Osteocyte (in vitro differentiated cells): Measurements from ENCODE around the gene NXPE2. TPM values are rescaled to one million over a fixed set of nuclear protein-coding genes. Genes with fewer than 3 reads are reported as not detected.

Experiments
- DNase-seq: peaks from one replicate; pipeline ENCODE4 v3.0.0; 2021; ENCODE audit warnings: mixed read lengths; ENCODE audit not compliant: unreplicated experiment; ENCODE audit errors: extremely low spot score
- H3K27ac Mint-ChIP-seq: one replicate; pipeline ENCODE4 v1.8.0; 2021; ENCODE audit warnings: mild to moderate bottlenecking, mixed read lengths; ENCODE audit not compliant: unreplicated experiment
- H3K27me3 Mint-ChIP-seq: one replicate; pipeline ENCODE4 v1.8.0; 2021; ENCODE audit warnings: mixed read lengths; ENCODE audit not compliant: unreplicated experiment
- H3K36me3 Mint-ChIP-seq: one replicate; pipeline ENCODE4 v1.8.0; 2021; ENCODE audit warnings: mixed read lengths; ENCODE audit not compliant: unreplicated experiment
- H3K4me1 Mint-ChIP-seq: one replicate; pipeline ENCODE4 v1.8.0; 2021; ENCODE audit warnings: mixed read lengths; ENCODE audit not compliant: unreplicated experiment
- H3K4me3 Mint-ChIP-seq: one replicate; pipeline ENCODE4 v1.8.0; 2021; ENCODE audit warnings: mild to moderate bottlenecking, moderate library complexity, mixed read lengths; ENCODE audit not compliant: unreplicated experiment
- H3K9me3 Mint-ChIP-seq: one replicate; pipeline ENCODE4 v1.8.0; 2021; ENCODE audit warnings: mixed read lengths; ENCODE audit not compliant: unreplicated experiment
- CTCF ChIP-seq: fragments of 200-600 bp; sonication (generic); IDR thresholded peaks from 2 replicates; pipeline ENCODE4 v1.5.0; 2021; ENCODE audit warnings: antibody characterized with exemption, mild to moderate bottlenecking, moderate library complexity
- total RNA-seq: library from RNA; stranded (reverse); gene quantifications from 2 replicates; pipeline ENCODE4 v1.2.1, GENCODE V29; 2021

The NXPE2 gene
- total RNA-seq, 1 donor from 2014 or later, result not detected

- TF ChIP-seq CTCF, result no peak
- H3K27ac Mint-ChIP-seq, result no peak overlapping the region
- H3K9me3 Mint-ChIP-seq, result peaks cover 19% of the 10 kb centered on the region
- H3K4me3 Mint-ChIP-seq, result no peak overlapping the region
- no peaks in the 10 kb centered on the region for H3K4me1 Mint-ChIP-seq
- no peak for DNase-seq
- peaks cover 1% of the 10 kb centered on the region for H3K27me3 Mint-ChIP-seq
- H3K36me3 Mint-ChIP-seq, result no peaks in the 10 kb centered on the region
These were observed 4.7 kb downstream of the NXPE2 start for GRCh38 chr11:114683007-114683406.

- no peak overlapping the region for H3K27ac Mint-ChIP-seq
- H3K4me3 Mint-ChIP-seq, result no peak overlapping the region
- no peak for TF ChIP-seq CTCF
- no peaks in the 10 kb centered on the region for H3K36me3 Mint-ChIP-seq
- peaks cover 4% of the 10 kb centered on the region for H3K27me3 Mint-ChIP-seq
- no peaks in the 10 kb centered on the region for H3K4me1 Mint-ChIP-seq
- peaks cover 19% of the 10 kb centered on the region for H3K9me3 Mint-ChIP-seq
- DNase-seq, result no peak
These were observed 6.3 kb downstream of the NXPE2 start for GRCh38 chr11:114684636-114685035.

GRCh38 chr11:114685097-114685496 lies 6.8 kb downstream of the NXPE2 start:
- TF ChIP-seq CTCF, result no peak
- no peaks in the 10 kb centered on the region for H3K36me3 Mint-ChIP-seq

GRCh38 chr11:114705280-114706024 lies 27.1 kb downstream of the NXPE2 start:
- Mint-ChIP-seq H3K4me1 (no peaks in the 10 kb centered on the region), H3K36me3 (no peaks in the 10 kb centered on the region), H3K27ac (no peak overlapping the region), H3K4me3 (no peak overlapping the region), H3K27me3 (no peaks in the 10 kb centered on the region), H3K9me3 (peaks cover 3% of the 10 kb centered on the region)
- TF ChIP-seq CTCF, result no peak
- DNase-seq, result no peak

More at GRCh38 chr11:114685097-114685496, 6.8 kb downstream of the NXPE2 start:
- no peak for DNase-seq
- no peak overlapping the region for H3K27ac Mint-ChIP-seq
- peaks cover 4% of the 10 kb centered on the region for H3K27me3 Mint-ChIP-seq
- peaks cover 19% of the 10 kb centered on the region for H3K9me3 Mint-ChIP-seq
- no peaks in the 10 kb centered on the region for H3K4me1 Mint-ChIP-seq
- H3K4me3 Mint-ChIP-seq, result no peak overlapping the region

- H3K27me3 Mint-ChIP-seq, result no peaks in the 10 kb centered on the region
- peaks cover 3% of the 10 kb centered on the region for H3K9me3 Mint-ChIP-seq
- no peaks in the 10 kb centered on the region for H3K36me3 Mint-ChIP-seq
- no peak for TF ChIP-seq CTCF
- no peak for DNase-seq
- H3K4me3 Mint-ChIP-seq, result no peak overlapping the region
- H3K27ac Mint-ChIP-seq, result no peak overlapping the region
- no peaks in the 10 kb centered on the region for H3K4me1 Mint-ChIP-seq
These were observed 31.6 kb downstream of the NXPE2 start for GRCh38 chr11:114709960-114710359.
